ENCODE measurements around the gene HOMER3. TPM values are rescaled to one million over a fixed set of nuclear protein-coding genes. Genes with fewer than 3 reads are reported as not detected.

HOMER3 gene
- total and polyA plus RNA-seq, 10 of the 15 experiments (the other 5 are each of a cell fraction or from before 2014, with no cell fraction given): 0.18 to 10.6 (median 0.50) TPM; not detected in 2

- TF ChIP-seq, protein P1, sequence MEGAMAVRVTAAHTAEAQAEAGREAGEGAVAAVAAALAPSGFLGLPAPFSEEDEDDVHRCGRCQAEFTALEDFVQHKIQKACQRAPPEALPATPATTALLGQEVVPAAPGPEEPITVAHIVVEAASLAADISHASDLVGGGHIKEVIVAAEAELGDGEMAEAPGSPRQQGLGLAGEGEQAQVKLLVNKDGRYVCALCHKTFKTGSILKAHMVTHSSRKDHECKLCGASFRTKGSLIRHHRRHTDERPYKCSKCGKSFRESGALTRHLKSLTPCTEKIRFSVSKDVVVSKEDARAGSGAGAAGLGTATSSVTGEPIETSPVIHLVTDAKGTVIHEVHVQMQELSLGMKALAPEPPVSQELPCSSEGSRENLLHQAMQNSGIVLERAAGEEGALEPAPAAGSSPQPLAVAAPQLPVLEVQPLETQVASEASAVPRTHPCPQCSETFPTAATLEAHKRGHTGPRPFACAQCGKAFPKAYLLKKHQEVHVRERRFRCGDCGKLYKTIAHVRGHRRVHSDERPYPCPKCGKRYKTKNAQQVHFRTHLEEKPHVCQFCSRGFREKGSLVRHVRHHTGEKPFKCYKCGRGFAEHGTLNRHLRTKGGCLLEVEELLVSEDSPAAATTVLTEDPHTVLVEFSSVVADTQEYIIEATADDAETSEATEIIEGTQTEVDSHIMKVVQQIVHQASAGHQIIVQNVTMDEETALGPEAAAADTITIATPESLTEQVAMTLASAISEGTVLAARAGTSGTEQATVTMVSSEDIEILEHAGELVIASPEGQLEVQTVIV (IDR thresholded peaks at IDR 0.05; ENCODE audit: borderline replicate concordance, partially characterized antibody): peak; percentile 90
- peak in 1 of 2 experiments; percentile 35; a peak in 1 of 4 replicates for TF ChIP-seq EP300 (IDR thresholded peaks at IDR 0.05; ENCODE audit: borderline replicate concordance in 1 of 2, control insufficient read depth in 1 of 2, low read depth in 2 of 2, low read length in 2 of 2)
- peak; percentile 88 for TF ChIP-seq ATF7 (IDR thresholded peaks at IDR 0.05; ENCODE audit: low read depth)
- TF ChIP-seq ZNF384 (IDR thresholded peaks at IDR 0.05; ENCODE audit: borderline replicate concordance, low read depth, low read length): no peak
- peak; percentile 98 for TF ChIP-seq POLR2AphosphoS5 (IDR thresholded peaks at IDR 0.05; ENCODE audit: low read length)
- TF ChIP-seq CHD1 (IDR thresholded peaks at IDR 0.05; ENCODE audit: low read depth, low read length): peak; percentile 86; the same call in 1 of the 2 replicates
- no peak for TF ChIP-seq STAT3 (IDR thresholded peaks at IDR 0.05; ENCODE audit: low read depth, low read length)
- TF ChIP-seq SUPT20H (IDR thresholded peaks at IDR 0.05; ENCODE audit: borderline replicate concordance, control insufficient read depth, low read depth, low read length): no peak
- peak; percentile 88 for TF ChIP-seq KLF5 (IDR thresholded peaks at IDR 0.05; ENCODE audit: partially characterized antibody)
- no peak for TF ChIP-seq NFXL1 (IDR thresholded peaks at IDR 0.05; ENCODE audit: borderline replicate concordance)
- no peak for TF ChIP-seq NR2F1 (conservative IDR thresholded peaks at IDR 0.05)
- 0 out of 2 replicates have a peak, but pooled peaks have one; percentile 19 for TF ChIP-seq ESRRA (IDR thresholded peaks at IDR 0.05; ENCODE audit: low read length)
- no peak for TF ChIP-seq ZNF274 (IDR thresholded peaks at IDR 0.05; ENCODE audit: insufficient read depth, insufficient read length)
- TF ChIP-seq, protein P2, sequence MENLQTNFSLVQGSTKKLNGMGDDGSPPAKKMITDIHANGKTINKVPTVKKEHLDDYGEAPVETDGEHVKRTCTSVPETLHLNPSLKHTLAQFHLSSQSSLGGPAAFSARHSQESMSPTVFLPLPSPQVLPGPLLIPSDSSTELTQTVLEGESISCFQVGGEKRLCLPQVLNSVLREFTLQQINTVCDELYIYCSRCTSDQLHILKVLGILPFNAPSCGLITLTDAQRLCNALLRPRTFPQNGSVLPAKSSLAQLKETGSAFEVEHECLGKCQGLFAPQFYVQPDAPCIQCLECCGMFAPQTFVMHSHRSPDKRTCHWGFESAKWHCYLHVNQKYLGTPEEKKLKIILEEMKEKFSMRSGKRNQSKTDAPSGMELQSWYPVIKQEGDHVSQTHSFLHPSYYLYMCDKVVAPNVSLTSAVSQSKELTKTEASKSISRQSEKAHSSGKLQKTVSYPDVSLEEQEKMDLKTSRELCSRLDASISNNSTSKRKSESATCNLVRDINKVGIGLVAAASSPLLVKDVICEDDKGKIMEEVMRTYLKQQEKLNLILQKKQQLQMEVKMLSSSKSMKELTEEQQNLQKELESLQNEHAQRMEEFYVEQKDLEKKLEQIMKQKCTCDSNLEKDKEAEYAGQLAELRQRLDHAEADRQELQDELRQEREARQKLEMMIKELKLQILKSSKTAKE (IDR thresholded peaks at IDR 0.05; ENCODE audit: low read depth, poor library complexity, severe bottlenecking): peak; percentile 40
- TF ChIP-seq ZSCAN29 (IDR thresholded peaks at IDR 0.05): no peak
- TF ChIP-seq RUNX3 (IDR thresholded peaks at IDR 0.05; ENCODE audit: low read length): peak; percentile 78
- TF ChIP-seq PKNOX1 (IDR thresholded peaks at IDR 0.05): peak; percentile 99
- TF ChIP-seq ATF3 (IDR thresholded peaks at IDR 0.05; ENCODE audit: borderline replicate concordance, extremely low read depth, low read depth, low read length): peak; percentile 85; the same call in 1 of the 2 replicates
- TF ChIP-seq FOXM1 (IDR thresholded peaks at IDR 0.05; ENCODE audit: low read depth, low read length): no peak; the same call in 1 of the 2 replicates
- no peak; the same call in 1 of the 2 replicates for TF ChIP-seq SMARCA5 (IDR thresholded peaks at IDR 0.05)
- TF ChIP-seq TCF7 (IDR thresholded peaks at IDR 0.05; ENCODE audit: borderline replicate concordance): no peak
- TF ChIP-seq RBBP5 (conservative IDR thresholded peaks at IDR 0.05): no peak
- TF ChIP-seq STAT1 (conservative IDR thresholded peaks at IDR 0.05): peak; percentile 91
These were observed 21.7 kb downstream of the HOMER3 start, which contains the start of the genes COPE and DDX49 (continued) for GRCh38 chr19:18919086-18919899.

Data from GM12878 (cell line).